ENCODE data around the gene DERL3. TPM values are rescaled to one million over a fixed set of nuclear protein-coding genes. Genes with fewer than 3 reads are reported as not detected.

The DERL3 gene
- total and polyA plus RNA-seq, 4 donors: 6.1 to 15.1 (median 7.5) TPM

DNA sequence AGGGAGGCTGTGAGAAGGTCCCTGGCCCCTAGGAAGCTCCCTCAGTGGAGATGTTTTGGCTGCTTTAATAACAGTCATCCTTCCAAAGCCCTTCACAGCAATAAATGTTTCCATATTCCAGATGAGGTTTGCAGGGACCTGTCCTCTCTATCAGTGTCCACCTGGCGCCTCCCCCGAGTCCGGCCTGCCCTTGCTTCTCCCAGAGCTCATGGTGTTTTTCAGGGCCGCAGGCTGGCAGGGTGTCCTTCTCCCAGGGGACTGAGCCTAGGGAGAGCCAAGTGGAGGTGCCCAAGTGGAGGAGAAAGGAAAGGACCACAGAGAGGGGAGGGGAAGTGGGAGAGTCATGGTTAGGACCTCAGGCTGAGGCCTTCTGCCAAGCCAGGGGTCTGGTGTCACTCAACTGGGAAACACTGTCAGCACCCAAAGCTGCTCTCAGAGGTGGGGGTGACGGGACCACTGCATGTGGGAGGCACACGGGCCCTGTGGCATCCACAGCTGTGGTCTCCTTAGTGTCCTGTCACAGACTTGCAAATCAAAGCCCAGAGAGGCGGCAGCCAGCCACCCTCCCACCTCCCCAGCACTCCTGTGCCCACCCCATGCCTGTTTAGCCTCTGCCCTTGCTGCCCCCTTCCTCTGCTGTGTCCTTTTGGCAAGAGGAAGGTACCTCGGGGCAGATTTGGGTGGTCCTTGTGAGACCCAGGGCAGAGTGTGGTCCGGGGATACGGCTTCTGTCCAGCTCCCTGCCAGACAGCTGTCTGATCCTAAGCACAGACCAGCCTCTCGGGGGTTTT, 6.4 kb downstream of the DERL3 start:
- H3K9ac ChIP-seq (ENCODE audit: insufficient read depth in 1 of 2, low read length in 2 of 2): no peak overlapping the region
- TF ChIP-seq, protein P1, sequence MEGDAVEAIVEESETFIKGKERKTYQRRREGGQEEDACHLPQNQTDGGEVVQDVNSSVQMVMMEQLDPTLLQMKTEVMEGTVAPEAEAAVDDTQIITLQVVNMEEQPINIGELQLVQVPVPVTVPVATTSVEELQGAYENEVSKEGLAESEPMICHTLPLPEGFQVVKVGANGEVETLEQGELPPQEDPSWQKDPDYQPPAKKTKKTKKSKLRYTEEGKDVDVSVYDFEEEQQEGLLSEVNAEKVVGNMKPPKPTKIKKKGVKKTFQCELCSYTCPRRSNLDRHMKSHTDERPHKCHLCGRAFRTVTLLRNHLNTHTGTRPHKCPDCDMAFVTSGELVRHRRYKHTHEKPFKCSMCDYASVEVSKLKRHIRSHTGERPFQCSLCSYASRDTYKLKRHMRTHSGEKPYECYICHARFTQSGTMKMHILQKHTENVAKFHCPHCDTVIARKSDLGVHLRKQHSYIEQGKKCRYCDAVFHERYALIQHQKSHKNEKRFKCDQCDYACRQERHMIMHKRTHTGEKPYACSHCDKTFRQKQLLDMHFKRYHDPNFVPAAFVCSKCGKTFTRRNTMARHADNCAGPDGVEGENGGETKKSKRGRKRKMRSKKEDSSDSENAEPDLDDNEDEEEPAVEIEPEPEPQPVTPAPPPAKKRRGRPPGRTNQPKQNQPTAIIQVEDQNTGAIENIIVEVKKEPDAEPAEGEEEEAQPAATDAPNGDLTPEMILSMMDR (IDR thresholded peaks at IDR 0.05; ENCODE audit: control extremely low read depth, extremely low read depth): no peak
- peak overlapping the region in 1 of 2 donors; percentile 85 for H3K27ac ChIP-seq (ENCODE audit: low read depth in 1 of 2, low read length in 1 of 2)
- ATAC-seq (ENCODE audit: insufficient read depth, low FRiP score): no peak
- peaks cover 0 to 61% (median 41%) of the 10 kb centered on the region in 4 donors for H3K36me3 ChIP-seq (ENCODE audit: control insufficient read depth in 4 of 4, insufficient read depth in 4 of 4, low read length in 4 of 4)
- H3K27me3 ChIP-seq (ENCODE audit: control insufficient read depth in 3 of 3, insufficient read depth in 3 of 3, low read length in 2 of 3): no peaks in the 10 kb centered on the region
- WGBS, 2 donors: 85 to 89% methylated on average over 11 of the region's 11 CpGs
- H3K4me1 ChIP-seq (ENCODE audit: control insufficient read depth in 5 of 5, insufficient read depth in 5 of 5, low read length in 5 of 5): peaks cover 0 to 7% (median 0%) of the 10 kb centered on the region in 5 donors
- no peak for DNase-seq
- no peaks in the 10 kb centered on the region for H3K9me3 ChIP-seq (ENCODE audit: control insufficient read depth in 4 of 4, insufficient read depth in 3 of 4, low read length in 3 of 4)
- H3K4me3 ChIP-seq: no peak overlapping the region

DNA sequence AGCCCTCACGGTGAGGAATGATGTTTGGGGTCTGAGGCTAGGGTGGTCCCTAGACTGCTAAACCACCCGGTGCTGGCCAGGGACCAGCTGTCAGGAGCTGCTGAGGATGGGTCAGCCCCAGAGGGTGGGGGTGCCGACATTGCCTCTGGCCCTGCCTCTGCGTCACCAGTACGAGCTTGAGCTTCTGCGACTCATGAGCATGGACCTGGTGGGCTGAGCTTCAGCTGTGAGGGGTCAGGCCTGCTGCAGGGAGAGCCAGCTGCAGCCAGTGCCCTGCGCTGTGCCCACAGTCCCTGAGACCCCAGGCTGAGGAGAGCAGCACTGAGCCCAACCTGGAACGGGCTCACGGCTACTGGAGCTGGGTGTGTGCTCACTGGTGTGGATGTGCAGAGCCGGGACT, 7.0 kb downstream of the DERL3 start:
- no peaks in the 10 kb centered on the region for H3K9me3 ChIP-seq (ENCODE audit: control insufficient read depth in 4 of 4, insufficient read depth in 3 of 4, low read length in 3 of 4)
- DNase-seq (no peak), ATAC-seq (ENCODE audit: insufficient read depth, low FRiP score) (no peak)
- H3K4me3 ChIP-seq: no peak overlapping the region
- no peak overlapping the region for H3K9ac ChIP-seq (ENCODE audit: insufficient read depth in 1 of 2, low read length in 2 of 2)
- peak overlapping the region in 1 of 2 donors; percentile 85 for H3K27ac ChIP-seq (ENCODE audit: low read depth in 1 of 2, low read length in 1 of 2)
- H3K4me1 ChIP-seq (ENCODE audit: control insufficient read depth in 5 of 5, insufficient read depth in 5 of 5, low read length in 5 of 5): peaks cover 0 to 7% (median 0%) of the 10 kb centered on the region in 5 donors
- 89 to 93% methylated on average over 10 of the region's 10 CpGs for WGBS, 2 donors
- H3K36me3 ChIP-seq (ENCODE audit: control insufficient read depth in 4 of 4, insufficient read depth in 4 of 4, low read length in 4 of 4): peaks cover 0 to 67% (median 46%) of the 10 kb centered on the region in 4 donors
- TF ChIP-seq, protein P1 (IDR thresholded peaks at IDR 0.05; ENCODE audit: control extremely low read depth, extremely low read depth): no peak
- no peaks in the 10 kb centered on the region for H3K27me3 ChIP-seq (ENCODE audit: control insufficient read depth in 3 of 3, insufficient read depth in 3 of 3, low read length in 2 of 3)

DNA sequence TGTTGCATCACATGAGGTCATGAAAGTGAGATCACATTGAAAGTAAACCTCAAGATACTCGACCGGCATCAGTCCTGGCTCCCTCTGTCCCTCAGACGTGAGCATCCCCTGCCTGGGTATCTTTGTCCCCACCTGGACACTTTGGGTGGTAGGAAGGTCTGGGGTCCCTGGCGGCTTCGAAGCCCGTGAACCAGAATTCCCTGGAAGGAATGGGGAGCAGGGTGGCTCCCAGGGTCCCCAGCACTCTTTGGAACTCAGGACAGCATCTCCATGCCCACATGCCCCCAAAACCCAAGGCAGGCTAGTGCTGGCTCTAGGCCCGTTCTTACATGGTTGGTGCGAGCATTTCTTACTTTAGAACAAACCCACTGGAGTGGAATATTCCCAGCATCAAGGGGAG, 7.5 kb downstream of the DERL3 start:
- DNase-seq: no peak
- peak overlapping the region in 1 of 2 donors; percentile 85 for H3K27ac ChIP-seq (ENCODE audit: low read depth in 1 of 2, low read length in 1 of 2)
- 92 to 96% methylated on average over 8 of the region's 8 CpGs for WGBS, 2 donors
- H3K27me3 ChIP-seq (ENCODE audit: control insufficient read depth in 3 of 3, insufficient read depth in 3 of 3, low read length in 2 of 3): no peaks in the 10 kb centered on the region
- no peak for ATAC-seq (ENCODE audit: insufficient read depth, low FRiP score)
- H3K36me3 ChIP-seq (ENCODE audit: control insufficient read depth in 4 of 4, insufficient read depth in 4 of 4, low read length in 4 of 4): peaks cover 0 to 70% (median 48%) of the 10 kb centered on the region in 4 donors
- no peaks in the 10 kb centered on the region for H3K9me3 ChIP-seq (ENCODE audit: control insufficient read depth in 4 of 4, insufficient read depth in 3 of 4, low read length in 3 of 4)
- TF ChIP-seq, protein P1 (IDR thresholded peaks at IDR 0.05; ENCODE audit: control extremely low read depth, extremely low read depth): no peak
- H3K4me1 ChIP-seq (ENCODE audit: control insufficient read depth in 5 of 5, insufficient read depth in 5 of 5, low read length in 5 of 5): peaks cover 0 to 10% (median 0%) of the 10 kb centered on the region in 5 donors
- H3K4me3 ChIP-seq: no peak overlapping the region
- H3K9ac ChIP-seq (ENCODE audit: insufficient read depth in 1 of 2, low read length in 2 of 2): no peak overlapping the region

Data from lung (tissue), 12 donors.